Karpas-422 (cell line): ENCODE measurements around the gene ALPK3. TPM values are rescaled to one million over a fixed set of nuclear protein-coding genes. Genes with fewer than 3 reads are reported as not detected.

Source experiments
- DNase-seq: peaks from one replicate; pipeline ENCODE4 v3.0.0-alpha.2; 2015
- H2AFZ ChIP-seq: fragments of 200-600 bp; sonication (generic); 2 replicates; pipeline ENCODE4 v1.6.1; 2014; ENCODE audit warnings: antibody characterized with exemption, low read length, mixed read lengths
- H3K27ac ChIP-seq: fragments of 200-600 bp; sonication (generic); 2 replicates; pipeline ENCODE4 v1.5.1; 2014; ENCODE audit warnings: mild to moderate bottlenecking, low read length, moderate library complexity
- H3K27me3 ChIP-seq: fragments of 200-600 bp; sonication (generic); 2 replicates; pipeline ENCODE4 v1.6.1; 2014; ENCODE audit warnings: low read length, mixed read lengths
- H3K36me3 ChIP-seq: fragments of 200-600 bp; sonication (generic); 2 replicates; pipeline ENCODE4 v1.6.1; 2014; ENCODE audit warnings: low read length, mixed read lengths; ENCODE audit not compliant: insufficient read depth
- H3K4me1 ChIP-seq: fragments of 200-600 bp; sonication (generic); 2 replicates; pipeline ENCODE4 v1.6.1; 2014; ENCODE audit warnings: mild to moderate bottlenecking, low read length, mixed read lengths
- H3K4me2 ChIP-seq: fragments of 200-600 bp; sonication (generic); 2 replicates; pipeline ENCODE4 v1.6.1; 2014; ENCODE audit warnings: low read length, low read depth, mild to moderate bottlenecking; ENCODE audit not compliant: poor library complexity, severe bottlenecking
- H3K4me3 ChIP-seq: fragments of 200-600 bp; sonication (generic); 2 replicates; pipeline ENCODE4 v1.5.1; 2014; ENCODE audit warnings: mild to moderate bottlenecking, antibody characterized with exemption, low read length, mixed read lengths
- H3K79me2 ChIP-seq: fragments of 200-600 bp; sonication (generic); 2 replicates; pipeline ENCODE4 v1.6.1; 2014; ENCODE audit warnings: mild to moderate bottlenecking, low read length, mixed read lengths
- H3K9ac ChIP-seq: fragments of 200-600 bp; sonication (generic); 2 replicates; pipeline ENCODE4 v1.6.0; 2014; ENCODE audit warnings: low read length
- H3K9me2 ChIP-seq: fragments of 200-600 bp; sonication (generic), shearing (Covaris generic); replicated peaks from 2 replicates; pipeline ENCODE4 v1.6.0; 2014; ENCODE audit warnings: mild to moderate bottlenecking, low read length, moderate library complexity; ENCODE audit not compliant: insufficient read depth
- H3K9me3 ChIP-seq: fragments of 300-700, 200-600 bp; sonication (generic); 2 replicates; pipeline ENCODE4 v1.6.1; 2014; ENCODE audit warnings: low read length, mixed read lengths
- H4K20me1 ChIP-seq: fragments of 200-600 bp; sonication (generic); 2 replicates; pipeline ENCODE4 v1.6.1; 2014; ENCODE audit warnings: mild to moderate bottlenecking, antibody characterized with exemption, low read length, low read depth; ENCODE audit not compliant: insufficient read depth
- total RNA-seq: library from RNA; depleted of rRNA; stranded (reverse); fragments of >200 nt; shearing (Covaris generic); gene quantifications from 2 replicates; pipeline ENCODE4 v1.2.3, GENCODE V29; 2014; ENCODE audit warnings: low replicate concordance

The ALPK3 gene
- total RNA-seq, 1 experiment from 2014 or later, result 0.07 TPM

- H3K4me2 ChIP-seq, result no peak overlapping the region
- no peaks in the 10 kb centered on the region for H3K79me2 ChIP-seq
- H4K20me1 ChIP-seq, result no peaks in the 10 kb centered on the region
- H2AFZ ChIP-seq, result no peak overlapping the region
- no peak overlapping the region for H3K27ac ChIP-seq
- no peaks in the 10 kb centered on the region for H3K9me2 ChIP-seq
- H3K36me3 ChIP-seq, result no peaks in the 10 kb centered on the region
- no peak overlapping the region for H3K9ac ChIP-seq
- no peak for DNase-seq
- no peaks in the 10 kb centered on the region for H3K4me1 ChIP-seq
- no peaks in the 10 kb centered on the region for H3K9me3 ChIP-seq
- no peak overlapping the region for H3K4me3 ChIP-seq
- no peaks in the 10 kb centered on the region for H3K27me3 ChIP-seq
These were observed 81.6 kb downstream of the ALPK3 start for GRCh38 chr15:84898761-84899160.

GRCh38 chr15:84899750-84900149, 82.6 kb downstream of the ALPK3 start:
- H2AFZ ChIP-seq, result no peak overlapping the region
- no peak for DNase-seq
- H3K9ac ChIP-seq, result no peak overlapping the region
- H3K4me2 ChIP-seq, result no peak overlapping the region
- H3K27ac ChIP-seq, result no peak overlapping the region
- H3K9me2 ChIP-seq, result no peaks in the 10 kb centered on the region
- no peak overlapping the region for H3K4me3 ChIP-seq
- H3K9me3 ChIP-seq, result no peaks in the 10 kb centered on the region
- no peaks in the 10 kb centered on the region for H4K20me1 ChIP-seq
- no peaks in the 10 kb centered on the region for H3K36me3 ChIP-seq
- H3K79me2 ChIP-seq, result no peaks in the 10 kb centered on the region
- H3K4me1 ChIP-seq, result no peaks in the 10 kb centered on the region
- H3K27me3 ChIP-seq, result no peaks in the 10 kb centered on the region

DNA sequence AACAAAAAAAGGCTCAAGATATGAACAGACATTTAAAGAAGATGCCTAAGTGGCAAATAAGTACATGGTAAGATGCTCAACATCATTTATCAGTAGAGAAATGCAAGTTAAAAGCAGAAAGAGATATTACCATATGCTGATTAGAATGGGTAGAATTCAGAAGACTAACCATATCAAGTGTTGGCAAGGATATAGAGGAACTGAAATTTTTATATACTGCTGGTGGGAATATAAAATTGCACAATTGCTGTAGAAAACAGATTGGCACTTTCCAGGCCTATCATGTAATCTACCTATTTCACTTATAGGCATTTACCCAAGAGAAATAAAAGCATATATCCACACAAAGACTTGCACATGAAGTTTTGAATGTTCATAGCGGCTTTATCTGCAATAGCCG, 84.4 kb downstream of the ALPK3 start:
- H2AFZ ChIP-seq, result no peak overlapping the region
- H3K4me3 ChIP-seq, result no peak overlapping the region
- no peaks in the 10 kb centered on the region for H4K20me1 ChIP-seq
- no peak for DNase-seq
- H3K27ac ChIP-seq, result no peak overlapping the region
- H3K9ac ChIP-seq, result no peak overlapping the region
- no peaks in the 10 kb centered on the region for H3K27me3 ChIP-seq
- H3K4me2 ChIP-seq, result no peak overlapping the region
- no peaks in the 10 kb centered on the region for H3K4me1 ChIP-seq
- H3K79me2 ChIP-seq, result no peaks in the 10 kb centered on the region
- H3K9me3 ChIP-seq, result no peaks in the 10 kb centered on the region
- H3K36me3 ChIP-seq, result no peaks in the 10 kb centered on the region
- H3K9me2 ChIP-seq, result no peaks in the 10 kb centered on the region

DNA sequence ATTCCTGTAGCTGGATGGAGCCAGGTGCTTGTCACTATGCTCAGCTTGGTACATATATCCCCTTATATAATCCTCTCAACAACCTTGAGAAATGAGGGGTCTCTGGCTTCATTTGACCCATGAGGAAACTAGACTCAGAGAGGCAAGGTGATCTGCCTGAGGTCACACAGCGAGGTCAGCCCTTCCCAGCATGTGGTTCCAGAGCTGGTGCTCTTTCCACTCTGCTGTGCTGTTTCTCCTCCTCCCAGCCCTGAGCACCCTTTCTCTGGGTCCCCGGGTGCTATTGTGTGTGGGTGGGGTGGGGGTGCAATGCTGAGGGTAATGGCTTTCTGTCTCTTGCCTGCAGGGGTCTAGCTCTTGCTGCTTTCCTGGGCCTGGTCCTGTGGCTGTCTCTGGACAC, 86.6 kb downstream of the ALPK3 start:
- DNase-seq, result no peak
- no peak overlapping the region for H3K4me3 ChIP-seq
- H3K79me2 ChIP-seq, result no peaks in the 10 kb centered on the region
- H3K36me3 ChIP-seq, result no peaks in the 10 kb centered on the region
- no peaks in the 10 kb centered on the region for H3K9me2 ChIP-seq
- no peak overlapping the region for H3K4me2 ChIP-seq
- no peaks in the 10 kb centered on the region for H4K20me1 ChIP-seq
- H3K9me3 ChIP-seq, result no peaks in the 10 kb centered on the region
- H3K27me3 ChIP-seq, result no peaks in the 10 kb centered on the region
- H3K9ac ChIP-seq, result no peak overlapping the region
- no peak overlapping the region for H3K27ac ChIP-seq
- H3K4me1 ChIP-seq, result no peaks in the 10 kb centered on the region
- H2AFZ ChIP-seq, result no peak overlapping the region

GRCh38 chr15:84904419-84904818, 87.3 kb downstream of the ALPK3 start:
- no peak overlapping the region for H3K27ac ChIP-seq
- H4K20me1 ChIP-seq, result no peaks in the 10 kb centered on the region
- DNase-seq, result no peak
- no peak overlapping the region for H3K4me3 ChIP-seq
- no peaks in the 10 kb centered on the region for H3K9me2 ChIP-seq
- H3K36me3 ChIP-seq, result no peaks in the 10 kb centered on the region
- no peak overlapping the region for H3K4me2 ChIP-seq
- H3K4me1 ChIP-seq, result no peaks in the 10 kb centered on the region
- no peak overlapping the region for H2AFZ ChIP-seq
- no peak overlapping the region for H3K9ac ChIP-seq
- H3K79me2 ChIP-seq, result no peaks in the 10 kb centered on the region
- no peaks in the 10 kb centered on the region for H3K27me3 ChIP-seq
- H3K9me3 ChIP-seq, result no peaks in the 10 kb centered on the region

DNA sequence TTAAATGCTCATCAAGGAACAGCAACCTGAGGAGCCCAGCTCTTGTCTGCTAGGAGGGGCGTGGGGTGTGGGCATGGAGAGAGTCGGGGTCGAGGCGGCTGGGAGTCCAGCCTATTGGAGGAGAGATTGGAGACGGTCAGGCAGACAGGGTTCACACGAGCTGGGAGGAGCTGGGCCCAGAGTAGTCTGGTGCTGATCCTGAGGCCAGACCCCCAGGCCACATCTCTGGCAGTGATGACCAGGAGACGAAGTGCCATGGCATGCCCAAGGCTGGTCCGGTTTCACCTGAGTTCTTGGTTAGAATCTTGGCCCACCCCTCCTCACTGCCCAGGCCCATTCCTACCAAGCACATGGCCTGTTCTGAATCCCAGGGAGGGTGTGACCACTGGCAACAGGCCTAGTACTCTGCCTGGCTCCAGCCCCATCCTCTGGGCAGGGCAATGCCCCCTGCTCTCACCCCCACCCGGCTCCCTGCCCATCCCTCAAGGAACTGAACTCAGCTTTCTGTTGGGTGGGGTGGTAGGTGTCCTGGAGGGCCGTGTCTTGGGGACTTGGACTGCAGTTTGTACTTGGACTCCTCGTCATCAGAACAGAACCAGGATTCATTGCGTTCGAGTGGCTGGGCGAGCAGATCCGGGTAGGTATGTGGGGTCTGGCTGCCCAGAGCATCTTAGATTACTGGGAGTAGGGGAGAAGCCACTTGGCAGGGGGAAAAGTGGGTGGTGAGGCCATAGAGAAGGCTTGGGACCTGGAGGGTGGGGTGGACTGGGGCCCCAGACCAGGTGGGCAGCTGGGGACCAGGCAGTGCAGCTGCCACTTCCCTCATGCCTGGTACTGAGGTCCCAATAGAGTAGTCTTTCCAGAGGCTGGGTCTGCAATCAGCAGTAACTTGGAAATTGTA, 88.1 kb downstream of the ALPK3 start:
- Histone ChIP-seq H3K9me3 (no peaks in the 10 kb centered on the region), H3K4me1 (no peaks in the 10 kb centered on the region), H3K9ac (no peak overlapping the region), H3K27me3 (no peaks in the 10 kb centered on the region), H3K4me2 (no peak overlapping the region), H3K4me3 (no peak overlapping the region), H2AFZ (no peak overlapping the region), H4K20me1 (no peaks in the 10 kb centered on the region), H3K27ac (no peak overlapping the region), H3K36me3 (no peaks in the 10 kb centered on the region), H3K79me2 (no peaks in the 10 kb centered on the region), H3K9me2 (no peaks in the 10 kb centered on the region)
- DNase-seq, result no peak

- Histone ChIP-seq H3K79me2 (no peaks in the 10 kb centered on the region), H3K9me3 (no peaks in the 10 kb centered on the region), H3K4me2 (no peak overlapping the region), H3K9me2 (no peaks in the 10 kb centered on the region), H4K20me1 (no peaks in the 10 kb centered on the region), H3K36me3 (no peaks in the 10 kb centered on the region), H3K4me1 (no peaks in the 10 kb centered on the region), H3K9ac (no peak overlapping the region), H2AFZ (no peak overlapping the region), H3K27me3 (no peaks in the 10 kb centered on the region), H3K4me3 (no peak overlapping the region), H3K27ac (no peak overlapping the region)
- DNase-seq, result no peak
These were observed 90.6 kb downstream of the ALPK3 start for GRCh38 chr15:84907731-84908130.

GRCh38 chr15:84908564-84908963, 91.4 kb downstream of the ALPK3 start:
- Histone ChIP-seq H3K4me1 (no peaks in the 10 kb centered on the region), H4K20me1 (no peaks in the 10 kb centered on the region), H3K36me3 (no peaks in the 10 kb centered on the region), H3K4me2 (no peak overlapping the region), H3K27me3 (no peaks in the 10 kb centered on the region), H2AFZ (no peak overlapping the region), H3K9me3 (no peaks in the 10 kb centered on the region), H3K4me3 (no peak overlapping the region), H3K79me2 (no peaks in the 10 kb centered on the region), H3K9me2 (no peaks in the 10 kb centered on the region), H3K27ac (no peak overlapping the region), H3K9ac (no peak overlapping the region)
- DNase-seq, result no peak
